Stimulated activated CD4-positive, alpha-beta T cell treated with anti-CD3 and anti-CD28 coated beads, Interleukin-1b, Interleukin-23, amount 100 ng/mL, for 4 hours (primary cell): ENCODE results near the gene SPEG.

ENCODE experiments used
- DNase-seq, 2 donors: peaks; one replicate each; pipeline ENCODE4 v3.0.0-alpha.2; 2020; ENCODE audit warnings: low read depth in 2 of 2

The SPEG gene

GRCh38 chr2:219461047-219461514, 26.4 kb downstream of the SPEG start:
- no peak for DNase-seq

GRCh38 chr2:219461669-219462068, 27.0 kb downstream of the SPEG start:
- no peak for DNase-seq

GRCh38 chr2:219462349-219462748, 27.7 kb downstream of the SPEG start:
- no peak for DNase-seq

GRCh38 chr2:219464286-219465032, 29.8 kb downstream of the SPEG start:
- no peak for DNase-seq

- no peak for DNase-seq
Observed at GRCh38 chr2:219465659-219466561, 31.3 kb downstream of the SPEG start.

GRCh38 chr2:219466816-219467735, 32.4 kb downstream of the SPEG start:
- DNase-seq = no peak

GRCh38 chr2:219467736-219468075, 33.1 kb downstream of the SPEG start:
- no peak for DNase-seq

- no peak for DNase-seq
Observed at GRCh38 chr2:219468410-219469185, 34.0 kb downstream of the SPEG start.

GRCh38 chr2:219469186-219469724, 34.6 kb downstream of the SPEG start:
- DNase-seq = no peak

- no peak for DNase-seq
Observed at GRCh38 chr2:219470429-219470828, 35.8 kb downstream of the SPEG start.

- no peak for DNase-seq
Observed at GRCh38 chr2:219471476-219472371, 37.1 kb downstream of the SPEG start.

GRCh38 chr2:219472629-219473187, 38.1 kb downstream of the SPEG start:
- DNase-seq = no peak

GRCh38 chr2:219473511-219473910, 38.9 kb downstream of the SPEG start:
- DNase-seq = no peak

GRCh38 chr2:219474285-219475060, 39.8 kb downstream of the SPEG start:
- no peak for DNase-seq

GRCh38 chr2:219475278-219475677, 40.6 kb downstream of the SPEG start:
- DNase-seq = no peak

GRCh38 chr2:219475697-219476651, 41.3 kb downstream of the SPEG start:
- peak; percentile 49 to 59 for DNase-seq

GRCh38 chr2:219476652-219477151, 42.1 kb downstream of the SPEG start:
- no peak for DNase-seq
